Hematopoietic multipotent progenitor cell treated with erythropoietin and hydrocortisone succinate and interleukin-3 and kit ligand, for 6 days (in vitro differentiated cells): Measurements from ENCODE around the gene C3.

ENCODE experiments used
- DNase-seq: peaks from one replicate; pipeline ENCODE4 v3.0.0-alpha.2; 2015

Gene C3

DNA sequence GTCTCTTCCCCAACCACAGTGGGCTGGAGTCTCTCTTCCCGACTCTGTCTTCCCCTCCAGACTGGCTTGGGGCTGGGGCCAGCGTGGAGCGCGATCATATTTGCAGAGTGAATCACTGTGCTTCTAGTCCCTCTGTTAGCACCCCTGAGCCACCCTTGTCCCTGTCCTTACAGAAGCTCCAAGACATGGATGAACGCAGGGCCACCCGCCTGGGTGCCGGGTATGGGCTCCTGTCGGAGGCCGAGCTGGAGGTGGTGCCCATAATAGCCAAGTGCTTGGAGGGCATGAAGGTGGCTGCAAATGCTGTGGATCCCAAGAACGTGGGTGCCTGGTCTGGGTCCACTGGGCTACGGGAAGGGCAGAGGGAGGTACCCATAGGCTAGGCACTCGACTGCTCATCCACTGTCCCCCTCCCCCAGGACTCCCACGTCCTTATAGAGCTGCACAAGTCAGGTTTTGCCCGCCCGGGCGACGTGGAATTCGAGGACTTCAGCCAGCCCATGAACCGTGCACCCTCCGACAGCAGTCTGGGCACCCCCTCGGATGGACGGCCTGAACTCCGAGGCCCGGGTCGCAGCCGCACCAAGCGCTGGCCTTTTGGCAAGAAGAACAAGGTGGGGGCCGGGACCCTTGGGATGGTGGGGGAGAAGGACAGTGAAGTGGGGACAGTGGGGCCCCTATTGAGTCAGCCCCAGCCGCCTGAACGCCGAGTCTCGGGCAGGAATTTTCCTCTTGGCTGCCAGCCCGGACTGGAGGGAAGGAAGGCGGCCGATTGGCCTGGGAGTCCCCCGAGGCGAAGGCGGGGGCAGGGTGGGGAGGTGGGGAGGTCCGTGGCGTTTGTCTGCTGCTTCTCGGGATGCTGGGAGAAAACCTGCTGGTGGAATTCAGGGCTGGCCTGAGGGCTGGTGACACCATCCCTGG is 24.2 kb upstream of the C3 start:
- no peak for DNase-seq

DNA sequence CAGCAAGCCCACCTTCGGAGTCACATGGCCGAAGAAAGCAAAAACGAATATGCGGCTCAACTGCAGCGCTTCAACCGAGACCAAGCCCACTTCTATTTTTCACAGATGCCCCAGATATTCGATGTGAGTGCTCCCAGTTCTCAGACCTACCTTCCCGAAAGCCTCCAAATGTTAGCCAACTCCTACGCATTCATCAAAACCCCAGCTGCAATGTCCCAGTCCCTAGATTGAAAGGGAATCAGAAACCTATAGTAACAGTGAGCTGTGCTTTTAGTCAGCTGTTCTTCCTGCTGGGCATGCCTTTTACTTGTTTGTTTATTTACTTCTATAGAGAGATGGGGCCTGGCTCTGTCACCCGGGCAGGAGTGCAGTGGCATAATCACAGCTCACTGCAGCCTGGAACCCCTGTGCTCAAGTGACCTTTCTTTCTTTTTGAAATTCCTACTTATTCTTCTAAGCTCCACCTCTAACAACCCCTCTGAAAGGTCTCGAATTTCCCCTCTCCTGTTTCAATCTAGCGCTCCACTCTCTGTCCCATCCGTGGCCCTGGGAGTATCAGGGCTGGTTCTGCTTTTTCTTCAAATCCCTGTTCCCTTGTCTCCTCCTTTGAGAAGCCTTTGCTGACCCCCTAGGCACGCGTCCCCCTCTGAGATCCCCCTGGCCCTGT is 23.4 kb upstream of the C3 start:
- DNase-seq, result no peak

DNA sequence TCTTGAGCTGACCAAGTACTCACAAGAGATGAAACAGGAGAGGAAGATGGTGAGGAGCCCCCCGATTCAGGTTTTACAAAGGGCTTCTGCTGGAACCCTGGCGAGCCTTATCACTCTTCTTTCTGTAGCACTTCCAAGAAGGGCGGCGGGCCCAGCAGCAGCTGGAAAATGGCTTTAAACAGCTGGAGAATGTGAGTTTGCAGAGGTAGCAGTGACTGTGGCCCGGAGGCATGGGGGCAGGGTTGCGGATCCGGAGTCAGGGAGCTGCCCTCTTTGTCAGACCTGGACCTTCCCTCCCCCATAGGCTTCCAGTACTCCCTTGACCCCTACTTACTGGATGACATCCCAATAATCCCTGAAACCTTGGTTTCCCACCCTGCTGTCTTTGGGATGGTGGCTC is 22.6 kb upstream of the C3 start:
- no peak for DNase-seq

GRCh38 chr19:6740589-6741343 is 20.3 kb upstream of the C3 start:
- no peak for DNase-seq

DNA sequence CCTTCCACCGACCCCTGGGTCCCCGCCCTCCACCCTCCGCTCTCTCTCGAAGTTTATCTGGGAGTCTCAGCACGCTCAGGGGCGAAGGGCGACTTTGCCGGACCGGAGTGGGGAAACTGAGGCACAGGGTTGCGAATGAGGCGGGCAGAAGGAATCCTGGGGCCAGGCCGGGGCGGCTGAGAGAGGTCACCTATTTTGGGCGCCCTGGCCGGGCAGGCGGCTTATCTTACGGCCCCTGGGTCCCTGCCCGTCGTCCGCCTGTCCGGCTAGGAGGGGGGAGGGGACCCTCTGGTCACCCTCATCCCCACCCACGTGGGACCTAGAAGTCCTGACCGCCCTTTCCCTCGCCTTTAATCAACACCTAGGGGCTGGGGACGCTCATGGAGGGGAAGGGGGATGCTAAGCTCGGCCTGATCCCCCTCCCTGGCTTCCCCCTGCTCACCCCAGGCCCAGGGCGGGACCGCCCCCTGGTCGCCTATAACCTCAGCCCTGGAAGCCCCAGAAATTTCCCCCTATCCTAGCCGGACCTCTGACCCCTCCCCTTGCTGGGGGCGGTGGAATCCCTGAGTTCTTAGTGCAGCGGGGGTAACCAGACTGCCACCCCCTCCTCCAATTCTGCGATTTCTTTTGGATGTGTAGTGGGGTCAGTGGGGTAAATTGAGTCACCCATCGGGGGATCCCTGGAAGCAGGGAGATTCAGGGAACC is 19.6 kb upstream of the C3 start:
- no peak for DNase-seq

- peak; percentile 89 for DNase-seq
These were observed 19.0 kb upstream of the C3 start, which contains the start of gene TRIP10 for GRCh38 chr19:6739390-6739882. TRIP10 (plus strand) TSS chr19:6739680; CDS start chr19:6739762, 82 bp downstream.

DNA sequence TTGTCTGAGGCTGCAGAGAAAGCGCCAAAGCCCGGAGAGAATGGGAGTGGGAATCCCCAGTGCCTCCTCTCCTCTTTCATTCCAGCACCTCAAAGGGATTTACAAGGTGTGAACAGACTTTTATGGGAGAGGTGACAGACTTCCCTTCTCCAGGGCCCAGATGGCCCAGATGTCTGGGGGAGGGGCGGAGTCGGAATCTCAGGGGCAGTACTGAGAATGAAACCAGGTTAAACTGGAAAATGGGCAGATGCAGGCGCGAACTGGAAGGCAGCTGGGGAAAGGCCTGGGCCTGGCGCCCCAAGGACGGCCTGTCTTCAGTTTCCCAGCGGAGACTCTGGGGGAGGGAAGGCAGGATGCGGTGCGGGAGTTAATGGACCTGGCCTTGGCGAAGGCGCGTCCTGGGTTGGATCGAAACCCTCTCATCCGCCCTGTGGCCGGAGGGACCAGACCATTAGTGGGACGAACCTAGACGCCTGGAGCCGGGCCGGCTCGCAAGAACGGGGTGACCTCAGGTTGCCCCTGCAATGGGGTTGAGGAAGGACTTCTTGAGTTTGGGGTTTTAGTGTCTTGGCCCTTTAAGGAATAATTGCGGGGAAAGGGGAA is 18.4 kb upstream of the C3 start:
- DNase-seq, result peak; percentile 39

DNA sequence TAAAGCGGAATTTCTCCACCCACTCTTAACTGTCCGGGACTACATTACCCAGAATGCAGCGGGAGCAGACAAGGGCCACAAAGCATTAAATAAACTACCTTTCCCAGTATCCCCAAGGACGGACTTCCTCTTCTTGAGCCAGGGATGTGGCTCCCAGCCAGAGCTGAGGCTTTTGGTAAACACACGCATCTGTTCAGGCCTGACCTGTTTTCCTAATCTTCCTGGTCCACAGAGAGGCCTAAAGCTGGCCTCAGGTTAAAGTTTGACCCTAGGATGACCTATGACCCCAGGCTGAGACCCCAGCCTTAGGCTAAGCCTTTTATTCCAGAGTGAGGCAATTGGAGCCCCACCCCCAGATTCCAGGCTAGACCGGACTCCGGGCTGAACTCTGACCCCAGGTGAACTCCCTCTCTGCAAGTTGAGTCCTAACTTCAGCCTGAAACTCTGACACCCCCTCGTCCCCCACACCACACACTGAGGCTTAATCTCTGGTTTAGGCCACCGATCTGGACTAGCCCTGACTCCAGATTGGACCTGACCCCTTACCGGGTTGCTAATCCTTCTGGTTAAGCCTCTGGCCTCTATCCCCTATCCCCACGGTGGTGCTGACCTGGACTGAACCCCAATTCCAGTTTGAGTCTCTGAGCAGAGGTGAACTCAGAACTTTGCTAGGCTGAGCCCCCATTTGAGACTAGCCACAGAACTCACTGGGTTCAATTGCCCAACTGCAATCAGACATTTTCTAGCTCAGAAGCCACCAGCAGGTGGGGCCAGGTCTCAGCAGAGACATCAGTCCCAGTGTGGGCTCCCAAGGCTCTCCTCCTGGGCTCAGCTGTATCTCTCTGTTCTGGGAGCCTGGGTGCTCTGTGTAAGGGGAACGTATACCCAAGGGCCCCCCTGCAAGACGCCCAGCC is 17.7 kb upstream of the C3 start:
- peak; percentile 96 for DNase-seq

- peak; percentile 100 for DNase-seq
These were observed 16.9 kb upstream of the C3 start, which contains the start of gene GPR108 for GRCh38 chr19:6737284-6737872. GPR108 (minus strand) TSS chr19:6737580; CDS start chr19:6737576, 4 bp downstream.

DNA sequence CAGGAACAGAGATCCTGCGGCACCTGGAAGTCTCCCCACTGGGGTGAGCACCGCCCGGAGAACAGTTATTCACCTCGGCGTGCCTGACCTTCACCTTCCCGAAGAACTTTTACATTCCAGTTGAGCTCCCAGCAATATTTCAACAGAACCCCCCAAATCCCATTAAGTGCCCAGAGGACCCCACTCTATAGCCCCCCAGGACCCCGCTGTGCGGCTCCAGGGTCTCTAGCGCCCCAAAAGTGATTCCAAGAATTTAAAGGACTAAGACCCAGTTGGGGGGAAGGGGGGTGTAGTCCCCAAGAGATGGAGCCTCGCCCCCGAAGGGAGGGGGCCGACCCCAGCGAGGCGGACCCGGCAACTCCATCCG is 16.4 kb upstream of the C3 start:
- DNase-seq, result no peak

DNA sequence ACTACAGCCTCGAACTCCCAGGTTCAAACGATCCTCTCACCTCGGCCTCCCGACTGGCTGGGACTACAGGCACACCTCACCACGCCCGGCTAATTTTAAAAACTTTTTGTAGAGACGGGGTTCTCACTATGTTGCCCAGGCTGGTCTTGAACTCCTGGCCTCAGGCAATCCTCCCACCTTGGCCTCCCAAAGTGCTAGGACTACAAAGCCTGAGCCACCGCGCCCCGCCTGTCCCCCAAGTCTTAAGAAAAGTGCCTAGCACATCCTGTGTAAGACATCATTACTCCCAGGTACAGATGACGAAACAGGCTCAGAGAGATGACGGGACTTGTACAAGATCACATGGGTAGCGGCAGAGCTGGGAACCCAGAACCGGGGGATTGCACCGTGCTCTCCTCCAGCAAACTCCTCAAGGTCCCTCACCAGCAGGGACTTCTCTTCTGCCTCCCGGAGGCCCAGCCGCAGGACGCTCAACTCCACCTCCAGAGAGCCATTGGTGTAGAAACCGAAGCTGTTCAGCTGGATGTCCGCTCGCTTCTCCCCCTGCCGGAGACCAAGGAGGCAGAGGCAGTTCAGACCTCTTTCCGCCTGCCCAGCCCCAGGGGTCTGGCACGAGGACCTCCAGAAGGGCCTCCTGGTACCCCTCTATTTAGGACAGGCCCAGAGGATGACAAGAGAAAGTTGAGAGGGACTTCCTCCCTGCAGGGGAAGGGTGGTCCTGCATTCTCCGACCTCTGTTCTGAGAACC is 15.9 kb upstream of the C3 start:
- DNase-seq, result peak; percentile 91

GRCh38 chr19:6735181-6735911 is 14.9 kb upstream of the C3 start:
- no peak for DNase-seq

GRCh38 chr19:6734096-6734696 is 13.7 kb upstream of the C3 start:
- no peak for DNase-seq

DNA sequence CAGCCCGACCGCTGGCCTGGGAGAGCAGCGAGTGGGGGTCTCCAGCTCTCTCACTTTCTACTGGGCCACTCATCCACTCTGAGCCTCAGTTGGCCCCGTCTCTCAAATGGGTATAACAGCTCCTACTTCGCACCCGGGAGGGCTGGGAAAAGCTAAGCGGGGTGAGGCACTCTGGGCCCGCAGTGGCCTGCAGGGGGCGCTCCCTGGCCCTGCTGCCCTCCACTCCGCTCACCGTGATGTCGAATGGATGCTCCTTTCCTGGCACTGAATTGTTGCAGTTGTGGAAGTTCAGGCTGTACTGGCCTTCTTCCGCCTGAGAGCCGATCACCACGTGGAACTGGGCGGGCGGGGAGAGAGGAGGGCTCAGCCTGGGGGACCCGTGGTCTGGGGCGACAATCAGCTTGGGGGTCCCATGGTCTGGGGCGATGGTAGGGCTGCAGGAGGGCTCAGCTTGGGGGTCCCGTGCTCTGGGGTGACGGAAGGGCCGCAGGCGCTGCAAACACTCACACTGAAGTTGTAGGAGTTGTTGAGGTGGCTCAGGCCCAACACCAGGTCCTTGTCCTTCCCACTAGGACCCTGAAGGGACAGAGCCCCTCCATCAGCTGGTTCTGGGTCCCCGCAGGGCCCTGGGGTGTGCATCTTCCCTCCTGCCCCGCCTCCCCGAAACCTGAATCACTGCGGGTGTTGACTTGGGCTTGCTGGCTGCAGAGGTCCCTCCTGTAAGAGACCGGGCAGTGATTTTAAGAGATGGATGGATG is 13.1 kb upstream of the C3 start:
- DNase-seq, result no peak

GRCh38 chr19:6732803-6733337 is 12.4 kb upstream of the C3 start:
- no peak for DNase-seq

DNA sequence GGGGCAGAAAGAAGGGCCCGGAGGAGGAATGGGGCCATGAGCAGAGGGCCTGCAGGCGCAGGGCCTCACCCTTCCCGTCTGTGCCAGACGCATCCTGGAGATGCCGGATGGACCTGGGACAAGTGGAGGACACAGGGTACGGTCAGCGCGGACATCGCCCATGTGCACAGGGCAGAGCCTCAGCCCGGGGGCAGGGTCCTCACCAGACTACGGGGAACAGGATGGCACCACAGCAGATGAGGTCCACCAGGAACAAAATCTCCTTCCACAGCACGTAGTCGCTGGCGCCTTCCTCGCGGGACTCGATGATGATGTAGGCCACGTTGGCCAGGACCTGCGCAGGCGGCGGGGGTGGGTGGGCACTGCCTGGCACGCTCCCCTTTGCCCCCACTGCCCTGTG is 11.4 kb upstream of the C3 start:
- DNase-seq, result no peak

DNA sequence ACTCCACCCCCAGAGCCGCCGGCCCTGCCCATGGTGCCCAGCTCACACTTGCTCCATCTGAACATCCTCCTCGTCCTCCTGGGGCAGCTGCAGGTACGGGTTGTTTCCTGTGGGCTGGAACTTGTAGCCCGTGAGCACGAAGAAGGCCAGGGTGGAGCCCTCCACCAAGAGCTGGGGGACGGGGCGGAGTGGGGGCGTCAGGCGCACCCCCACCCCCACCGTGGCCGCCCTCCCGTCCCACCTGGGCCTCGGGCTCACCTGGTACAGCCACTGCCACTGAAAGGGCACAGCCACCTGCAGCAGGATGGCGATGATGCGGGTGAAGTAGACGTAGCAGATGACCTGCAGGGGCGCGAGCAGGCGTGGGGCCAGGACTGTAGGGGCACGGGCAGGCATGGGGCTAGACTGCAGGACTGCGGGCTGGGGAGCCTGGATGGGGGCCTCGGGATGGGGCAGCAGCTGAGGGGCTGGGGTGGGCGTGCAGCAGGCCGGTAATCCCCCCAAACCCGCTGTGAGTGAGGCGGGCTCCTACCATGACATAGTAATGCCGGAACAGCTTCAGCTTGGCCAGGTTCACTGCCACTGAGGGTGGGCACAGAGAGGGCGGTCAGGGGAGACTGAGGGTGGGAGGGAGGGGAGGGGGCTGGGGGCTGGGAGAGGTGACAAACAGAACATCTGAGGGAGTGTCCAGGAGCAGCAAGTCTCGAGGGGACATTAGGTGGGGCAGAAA is 10.7 kb upstream of the C3 start:
- DNase-seq, result no peak
